Smooth muscle cell of bladder (primary cell): ENCODE measurements around the gene LRRC55. TPM values are rescaled to one million over a fixed set of nuclear protein-coding genes. Genes with fewer than 3 reads are reported as not detected.

Source experiments
- total RNA-seq: library from RNA; depleted of rRNA; stranded (reverse); fragments of >200 nt; gene quantifications from 2 replicates; pipeline ENCODE4 v1.2.3, GENCODE V29; 2014

Gene LRRC55, protein sequence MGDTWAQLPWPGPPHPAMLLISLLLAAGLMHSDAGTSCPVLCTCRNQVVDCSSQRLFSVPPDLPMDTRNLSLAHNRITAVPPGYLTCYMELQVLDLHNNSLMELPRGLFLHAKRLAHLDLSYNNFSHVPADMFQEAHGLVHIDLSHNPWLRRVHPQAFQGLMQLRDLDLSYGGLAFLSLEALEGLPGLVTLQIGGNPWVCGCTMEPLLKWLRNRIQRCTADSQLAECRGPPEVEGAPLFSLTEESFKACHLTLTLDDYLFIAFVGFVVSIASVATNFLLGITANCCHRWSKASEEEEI
- not detected in 2 replicates for total RNA-seq

DNA sequence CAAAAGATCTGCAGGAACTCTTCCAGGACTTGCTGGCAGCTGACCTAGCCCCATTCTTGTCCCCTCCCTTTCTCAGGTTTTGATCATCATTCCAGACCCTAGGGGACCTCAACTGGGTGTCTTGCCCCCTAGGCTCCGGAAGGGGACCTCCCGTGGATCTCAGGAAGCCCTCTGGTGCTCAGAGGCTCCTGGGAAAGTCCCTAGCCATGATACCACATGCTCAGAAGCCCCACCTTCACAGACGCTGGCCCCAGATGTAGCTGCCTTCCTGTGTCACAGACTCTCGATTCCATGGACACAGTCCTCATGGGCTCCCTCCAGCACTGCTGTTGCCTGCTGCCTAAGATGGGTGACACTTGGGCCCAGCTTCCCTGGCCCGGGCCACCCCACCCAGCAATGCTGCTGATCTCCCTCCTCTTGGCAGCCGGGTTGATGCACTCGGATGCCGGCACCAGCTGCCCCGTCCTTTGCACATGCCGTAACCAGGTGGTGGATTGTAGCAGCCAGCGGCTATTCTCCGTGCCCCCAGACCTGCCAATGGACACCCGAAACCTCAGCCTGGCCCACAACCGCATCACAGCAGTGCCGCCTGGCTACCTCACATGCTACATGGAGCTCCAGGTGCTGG is at the start of gene LRRC55:
TSS of gene LRRC55 (plus strand) at position 276 of the 628 bp plus-strand sequence. CDS start at position 346, 70 bp downstream.

DNA sequence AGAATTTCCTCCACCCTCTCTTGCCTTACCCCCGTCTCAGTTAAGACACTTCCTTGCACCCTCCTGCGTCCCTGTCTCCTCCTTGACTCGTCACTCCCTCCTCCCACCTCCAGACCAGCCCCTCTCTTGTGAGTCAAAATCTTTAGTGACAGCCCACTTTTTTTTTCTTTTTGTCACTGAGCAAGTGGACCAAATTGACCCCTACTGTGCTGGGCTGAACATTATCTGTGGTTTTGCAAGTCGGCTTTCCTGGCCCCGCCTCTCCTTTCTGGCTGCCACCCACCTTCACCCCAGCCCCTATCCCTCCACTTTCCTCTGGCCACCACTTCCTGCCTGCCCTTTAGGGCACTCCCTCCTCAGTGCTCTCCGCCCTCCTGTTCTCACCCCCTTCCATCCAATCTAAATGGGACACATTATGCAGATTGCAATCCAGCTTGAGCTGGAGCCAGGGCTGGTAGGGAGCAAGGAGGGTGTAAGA is 55.5 kb downstream of the LRRC55 start, which contains the start of gene APLNR:
TSS of gene APLNR (minus strand) at position 47 of the 478 bp plus-strand sequence. CDS start 246 bp downstream, outside the sequence.

Other genes with a start within 250 kb of the LRRC55 start
- not detected in 2 replicates for gene OR5AK2, start 193.0 kb upstream of the LRRC55 start, total RNA-seq
- gene APLNR, start 55.3 kb downstream of the LRRC55 start, total RNA-seq: not detected in 2 replicates
- gene TNKS1BP1, start 143.0 kb downstream of the LRRC55 start, total RNA-seq: 70.1 and 99.4 TPM in 2 replicates
- 56.2 and 65.6 TPM in 2 replicates for gene SSRP1, start 153.9 kb downstream of the LRRC55 start, total RNA-seq
- not detected in 2 replicates for gene P2RX3, start 156.4 kb downstream of the LRRC55 start, total RNA-seq
- not detected in 2 replicates for gene PRG3, start 199.2 kb downstream of the LRRC55 start, total RNA-seq
- gene PRG2, start 208.7 kb downstream of the LRRC55 start, total RNA-seq: 0.55 and 0.71 TPM in 2 replicates
- gene SLC43A3, start 245.2 kb downstream of the LRRC55 start, total RNA-seq: 15.9 and 27.4 TPM in 2 replicates